ENCODE results near the gene TOX2.

Gene TOX2

GRCh38 chr20:44068316-44069201, 153.9 kb downstream of the TOX2 start:
- H3K4me3 ChIP-seq (replicated peaks; ENCODE audit: low read depth, low read length): no peak overlapping the region
- DNase-seq (ENCODE audit: low read depth): no peak
- TF ChIP-seq, protein P1, sequence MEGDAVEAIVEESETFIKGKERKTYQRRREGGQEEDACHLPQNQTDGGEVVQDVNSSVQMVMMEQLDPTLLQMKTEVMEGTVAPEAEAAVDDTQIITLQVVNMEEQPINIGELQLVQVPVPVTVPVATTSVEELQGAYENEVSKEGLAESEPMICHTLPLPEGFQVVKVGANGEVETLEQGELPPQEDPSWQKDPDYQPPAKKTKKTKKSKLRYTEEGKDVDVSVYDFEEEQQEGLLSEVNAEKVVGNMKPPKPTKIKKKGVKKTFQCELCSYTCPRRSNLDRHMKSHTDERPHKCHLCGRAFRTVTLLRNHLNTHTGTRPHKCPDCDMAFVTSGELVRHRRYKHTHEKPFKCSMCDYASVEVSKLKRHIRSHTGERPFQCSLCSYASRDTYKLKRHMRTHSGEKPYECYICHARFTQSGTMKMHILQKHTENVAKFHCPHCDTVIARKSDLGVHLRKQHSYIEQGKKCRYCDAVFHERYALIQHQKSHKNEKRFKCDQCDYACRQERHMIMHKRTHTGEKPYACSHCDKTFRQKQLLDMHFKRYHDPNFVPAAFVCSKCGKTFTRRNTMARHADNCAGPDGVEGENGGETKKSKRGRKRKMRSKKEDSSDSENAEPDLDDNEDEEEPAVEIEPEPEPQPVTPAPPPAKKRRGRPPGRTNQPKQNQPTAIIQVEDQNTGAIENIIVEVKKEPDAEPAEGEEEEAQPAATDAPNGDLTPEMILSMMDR (IDR thresholded peaks at IDR 0.05; ENCODE audit: low read length, missing control alignments): no peak

- DNase-seq (ENCODE audit: low read depth): no peak
- no peak overlapping the region for H3K4me3 ChIP-seq (replicated peaks; ENCODE audit: low read depth, low read length)
- TF ChIP-seq, protein P1 (IDR thresholded peaks at IDR 0.05; ENCODE audit: low read length, missing control alignments): no peak
Observed at GRCh38 chr20:44069203-44070011, 154.8 kb downstream of the TOX2 start.

DNA sequence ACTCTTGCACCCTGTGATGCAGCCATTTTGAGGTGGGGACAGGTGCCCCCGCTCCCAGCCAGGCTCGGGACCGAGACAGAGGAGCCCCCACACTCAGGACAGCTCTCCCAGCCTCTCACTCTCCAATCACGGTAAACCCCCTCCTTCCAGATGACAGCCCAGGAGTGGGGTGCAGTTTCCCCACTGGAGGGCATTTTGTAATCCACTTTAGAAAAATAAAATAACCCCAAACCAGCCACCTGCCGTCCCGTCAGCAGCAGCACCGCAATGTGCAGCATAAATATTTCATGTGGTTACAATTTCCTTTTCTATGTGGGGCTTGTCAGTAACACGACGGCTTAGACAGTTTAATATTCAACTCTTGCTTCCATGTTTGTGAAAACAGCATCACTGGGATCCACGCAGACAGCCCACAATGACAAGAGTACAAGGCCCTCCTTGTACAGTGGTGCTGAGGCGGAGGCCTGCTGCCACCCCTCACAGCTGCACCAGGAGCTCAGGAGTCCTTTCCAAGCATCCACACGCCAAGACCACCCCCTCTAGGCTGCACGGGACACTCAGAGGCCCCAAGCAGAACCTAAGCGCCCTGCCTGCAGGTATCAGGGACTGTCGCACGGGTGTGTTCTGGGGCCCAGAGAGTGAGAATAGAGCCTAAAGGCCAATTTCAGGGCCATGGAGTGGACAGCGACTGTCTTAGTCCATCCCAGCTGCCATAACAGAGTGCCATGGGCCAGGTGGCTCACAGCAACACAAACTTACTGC, 155.7 kb downstream of the TOX2 start:
- TF ChIP-seq, protein P1 (IDR thresholded peaks at IDR 0.05; ENCODE audit: low read length, missing control alignments): no peak
- no peak for DNase-seq (ENCODE audit: low read depth)
- H3K4me3 ChIP-seq (replicated peaks; ENCODE audit: low read depth, low read length): no peak overlapping the region

DNA sequence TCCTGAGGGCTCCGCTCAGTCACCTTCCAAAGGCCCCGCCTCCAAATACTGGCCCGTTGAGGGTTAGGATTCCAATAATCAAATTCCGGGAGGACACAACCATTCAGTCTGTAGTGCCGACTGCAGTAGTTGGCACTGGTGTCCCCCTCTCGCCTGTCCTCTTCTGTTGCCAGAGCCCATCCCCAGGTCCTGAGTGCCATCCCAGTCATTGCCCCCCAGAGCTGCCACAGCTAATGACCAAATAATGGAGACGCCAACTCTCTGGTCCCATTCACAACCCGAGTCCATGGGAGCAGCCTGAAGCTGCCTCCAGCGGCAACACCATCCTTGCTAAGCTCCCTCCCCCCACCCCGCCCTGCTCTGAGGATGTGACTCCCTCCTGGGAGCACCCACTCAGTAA, 156.4 kb downstream of the TOX2 start:
- no peak overlapping the region for H3K4me3 ChIP-seq (replicated peaks; ENCODE audit: low read depth, low read length)
- DNase-seq (ENCODE audit: low read depth): no peak
- TF ChIP-seq, protein P1 (IDR thresholded peaks at IDR 0.05; ENCODE audit: low read length, missing control alignments): no peak

- no peak overlapping the region for H3K4me3 ChIP-seq (replicated peaks; ENCODE audit: low read depth, low read length)
- no peak for DNase-seq (ENCODE audit: low read depth)
- TF ChIP-seq, protein P1 (IDR thresholded peaks at IDR 0.05; ENCODE audit: low read length, missing control alignments): no peak
Observed at GRCh38 chr20:44071526-44072111, 157.0 kb downstream of the TOX2 start.

- DNase-seq (ENCODE audit: low read depth): no peak
- H3K4me3 ChIP-seq (replicated peaks; ENCODE audit: low read depth, low read length): no peak overlapping the region
- TF ChIP-seq, protein P1 (IDR thresholded peaks at IDR 0.05; ENCODE audit: low read length, missing control alignments): no peak
Observed at GRCh38 chr20:44072384-44072783, 157.7 kb downstream of the TOX2 start.
